Mesothelial cell of epicardium (in vitro differentiated cells): ENCODE data around the gene VPS51. TPM values are rescaled to one million over a fixed set of nuclear protein-coding genes. Genes with fewer than 3 reads are reported as not detected.

Experiments
- DNase-seq, 2 experiments: peaks; one replicate each; pipeline ENCODE4 v3.0.0; 2021; ENCODE audit warnings: low spot score in 2 of 2; ENCODE audit not compliant: unreplicated experiment in 2 of 2
- H3K27ac Mint-ChIP-seq: 2 replicates; pipeline ENCODE4 v1.8.0; 2021; ENCODE audit warnings: mixed read lengths
- H3K27me3 Mint-ChIP-seq: 2 replicates; pipeline ENCODE4 v1.8.0; 2021; ENCODE audit warnings: low read depth, mixed read lengths
- H3K36me3 Mint-ChIP-seq: 2 replicates; pipeline ENCODE4 v1.8.0; 2021; ENCODE audit warnings: mixed read lengths
- H3K4me1 Mint-ChIP-seq: 2 replicates; pipeline ENCODE4 v1.8.0; 2021; ENCODE audit warnings: mixed read lengths
- H3K4me3 Mint-ChIP-seq: 2 replicates; pipeline ENCODE4 v1.8.0; 2021; ENCODE audit warnings: mild to moderate bottlenecking, moderate library complexity, mixed read lengths
- H3K9me3 Mint-ChIP-seq: 2 replicates; pipeline ENCODE4 v1.8.0; 2021; ENCODE audit warnings: mixed read lengths
- total RNA-seq: library from RNA; stranded (reverse); gene quantifications from 3 replicates; pipeline ENCODE4 v1.2.1, GENCODE V29; 2021
- TF ChIP-seq, protein P1 (sequence below): fragments of 200-600 bp; sonication (generic); IDR thresholded peaks from one replicate; pipeline ENCODE4 v1.5.0; 2021; ENCODE audit warnings: antibody characterized with exemption; ENCODE audit not compliant: unreplicated experiment

VPS51 gene
- 95.7 to 114 TPM (median 113 TPM) in 3 replicates for total RNA-seq

GRCh38 chr11:65095974-65096806 lies at the start of gene VPS51:
TSS of gene VPS51 (plus strand) at chr11:65096214. CDS start at chr11:65096251, 37 bp downstream.
- peak within 1 kb of the TSS; percentile 89 for H3K4me3 Mint-ChIP-seq
- H3K9me3 Mint-ChIP-seq, result no peaks in the 10 kb centered on the region
- H3K27ac Mint-ChIP-seq, result peak within 1 kb of the TSS; percentile 98
- peak; percentile 69 to 86 for DNase-seq
- H3K4me1 Mint-ChIP-seq, result peaks cover 8% of the 10 kb centered on the region
- TF ChIP-seq, protein P1, sequence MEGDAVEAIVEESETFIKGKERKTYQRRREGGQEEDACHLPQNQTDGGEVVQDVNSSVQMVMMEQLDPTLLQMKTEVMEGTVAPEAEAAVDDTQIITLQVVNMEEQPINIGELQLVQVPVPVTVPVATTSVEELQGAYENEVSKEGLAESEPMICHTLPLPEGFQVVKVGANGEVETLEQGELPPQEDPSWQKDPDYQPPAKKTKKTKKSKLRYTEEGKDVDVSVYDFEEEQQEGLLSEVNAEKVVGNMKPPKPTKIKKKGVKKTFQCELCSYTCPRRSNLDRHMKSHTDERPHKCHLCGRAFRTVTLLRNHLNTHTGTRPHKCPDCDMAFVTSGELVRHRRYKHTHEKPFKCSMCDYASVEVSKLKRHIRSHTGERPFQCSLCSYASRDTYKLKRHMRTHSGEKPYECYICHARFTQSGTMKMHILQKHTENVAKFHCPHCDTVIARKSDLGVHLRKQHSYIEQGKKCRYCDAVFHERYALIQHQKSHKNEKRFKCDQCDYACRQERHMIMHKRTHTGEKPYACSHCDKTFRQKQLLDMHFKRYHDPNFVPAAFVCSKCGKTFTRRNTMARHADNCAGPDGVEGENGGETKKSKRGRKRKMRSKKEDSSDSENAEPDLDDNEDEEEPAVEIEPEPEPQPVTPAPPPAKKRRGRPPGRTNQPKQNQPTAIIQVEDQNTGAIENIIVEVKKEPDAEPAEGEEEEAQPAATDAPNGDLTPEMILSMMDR, result no peak
- no peaks in the 10 kb centered on the region for H3K27me3 Mint-ChIP-seq
- H3K36me3 Mint-ChIP-seq, result no peaks in the 10 kb centered on the region

- peaks cover 3% of the 10 kb centered on the region for H3K36me3 Mint-ChIP-seq
- no peak overlapping the region for H3K27ac Mint-ChIP-seq
- TF ChIP-seq, protein P1, result no peak
- no peaks in the 10 kb centered on the region for H3K9me3 Mint-ChIP-seq
- H3K4me3 Mint-ChIP-seq, result peak overlapping the region; percentile 51
- DNase-seq, result no peak
- no peaks in the 10 kb centered on the region for H3K27me3 Mint-ChIP-seq
- peaks cover 2% of the 10 kb centered on the region for H3K4me1 Mint-ChIP-seq
Measured at GRCh38 chr11:65047581-65048422, 48.2 kb upstream of the VPS51 start.

DNA sequence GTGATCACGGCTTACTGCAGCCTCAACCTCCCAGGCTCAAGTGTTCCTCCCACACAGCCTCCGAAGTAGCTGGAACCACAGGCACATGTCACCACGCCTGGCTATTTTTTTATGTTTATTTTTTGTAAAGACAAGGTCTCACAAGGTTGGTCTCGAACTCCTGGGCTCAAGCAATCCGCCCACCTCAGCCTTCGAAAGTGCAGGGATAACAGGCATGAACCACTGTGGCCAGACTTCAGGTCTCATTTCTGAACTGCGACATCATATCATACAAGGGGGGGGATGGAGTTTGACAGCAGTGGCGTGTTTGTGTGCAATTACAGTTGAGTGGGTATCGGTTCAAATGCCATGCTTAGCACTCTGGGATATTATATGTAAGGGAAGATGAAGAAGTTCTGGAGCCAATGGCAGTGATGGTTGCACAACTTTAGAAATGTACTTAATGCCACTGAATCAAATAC lies 44.6 kb upstream of the VPS51 start:
- TF ChIP-seq, protein P1, result no peak
- H3K36me3 Mint-ChIP-seq, result no peaks in the 10 kb centered on the region
- H3K4me3 Mint-ChIP-seq, result no peak overlapping the region
- H3K4me1 Mint-ChIP-seq, result no peaks in the 10 kb centered on the region
- H3K27ac Mint-ChIP-seq, result no peak overlapping the region
- H3K9me3 Mint-ChIP-seq, result no peaks in the 10 kb centered on the region
- peaks cover 5% of the 10 kb centered on the region for H3K27me3 Mint-ChIP-seq
- DNase-seq, result no peak

DNA sequence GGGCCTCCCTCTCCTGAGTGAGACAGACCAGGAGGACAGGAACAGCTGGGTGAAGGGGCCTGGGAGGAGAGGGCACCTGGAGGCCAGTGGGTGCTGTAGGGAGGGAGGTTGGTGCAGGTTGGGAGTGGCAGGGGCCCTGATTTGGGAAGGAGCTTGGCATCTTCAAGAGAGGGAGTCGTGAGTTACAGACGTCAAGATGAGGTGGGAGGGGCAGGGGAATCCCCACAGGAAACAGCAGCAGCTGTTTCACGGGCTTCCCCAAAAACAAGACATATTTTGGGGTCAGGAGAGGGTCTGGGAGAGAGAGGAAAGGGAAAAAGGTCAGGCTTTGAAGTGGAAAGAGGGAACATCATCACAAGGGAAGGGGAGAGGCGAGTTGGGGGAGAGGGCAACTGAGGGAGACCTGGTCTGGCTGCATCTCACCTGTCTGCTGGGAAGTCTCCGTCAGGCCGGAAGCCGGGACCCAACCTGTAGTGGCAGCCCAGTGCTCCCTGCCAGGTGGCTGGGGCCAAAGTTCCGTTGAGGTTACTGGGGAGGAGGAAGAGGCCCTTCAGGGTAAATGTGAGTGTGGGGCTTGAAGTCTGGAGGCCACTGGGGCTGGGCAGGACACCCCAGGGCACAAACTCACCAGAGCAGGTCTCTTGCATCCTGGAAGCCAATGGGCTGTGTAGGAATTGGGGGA lies 42.0 kb upstream of the VPS51 start:
- no peak for DNase-seq
- no peaks in the 10 kb centered on the region for H3K4me1 Mint-ChIP-seq
- peaks cover 5% of the 10 kb centered on the region for H3K27me3 Mint-ChIP-seq
- H3K27ac Mint-ChIP-seq, result no peak overlapping the region
- no peaks in the 10 kb centered on the region for H3K9me3 Mint-ChIP-seq
- H3K4me3 Mint-ChIP-seq, result no peak overlapping the region
- TF ChIP-seq, protein P1, result no peak
- no peaks in the 10 kb centered on the region for H3K36me3 Mint-ChIP-seq

DNA sequence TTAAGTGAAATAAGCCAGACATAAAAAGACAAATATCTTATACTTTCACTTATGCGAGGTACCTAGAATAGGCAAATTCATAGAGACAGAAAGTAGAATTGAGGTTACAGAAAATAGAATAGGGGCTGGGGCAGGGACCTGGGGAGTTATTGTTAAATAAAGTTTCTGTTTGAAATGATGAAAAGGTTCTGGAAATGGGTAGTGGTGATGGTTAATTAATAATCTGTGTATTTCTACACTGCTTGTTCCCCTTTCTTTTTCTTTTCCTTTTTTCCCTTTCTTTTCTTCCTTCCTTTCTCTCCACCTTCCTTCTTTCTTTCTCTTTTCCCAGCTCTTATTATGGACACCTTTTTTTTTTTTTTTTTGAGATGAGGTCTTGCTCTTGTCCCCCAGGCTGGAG lies 40.5 kb upstream of the VPS51 start:
- TF ChIP-seq, protein P1, result no peak
- Mint-ChIP-seq H3K4me3 (no peak overlapping the region), H3K27me3 (peaks cover 6% of the 10 kb centered on the region), H3K4me1 (no peaks in the 10 kb centered on the region), H3K9me3 (no peaks in the 10 kb centered on the region), H3K27ac (no peak overlapping the region), H3K36me3 (no peaks in the 10 kb centered on the region)
- DNase-seq, result no peak
